ENCODE results near the gene TAF1C. TPM values are rescaled to one million over a fixed set of nuclear protein-coding genes. Genes with fewer than 3 reads are reported as not detected.

The TAF1C gene
- total and polyA plus RNA-seq, 2 of the 8 experiments (the other 6 are each of a cell fraction or from before 2014, with no cell fraction given): 44.6 to 63.8 TPM

DNA sequence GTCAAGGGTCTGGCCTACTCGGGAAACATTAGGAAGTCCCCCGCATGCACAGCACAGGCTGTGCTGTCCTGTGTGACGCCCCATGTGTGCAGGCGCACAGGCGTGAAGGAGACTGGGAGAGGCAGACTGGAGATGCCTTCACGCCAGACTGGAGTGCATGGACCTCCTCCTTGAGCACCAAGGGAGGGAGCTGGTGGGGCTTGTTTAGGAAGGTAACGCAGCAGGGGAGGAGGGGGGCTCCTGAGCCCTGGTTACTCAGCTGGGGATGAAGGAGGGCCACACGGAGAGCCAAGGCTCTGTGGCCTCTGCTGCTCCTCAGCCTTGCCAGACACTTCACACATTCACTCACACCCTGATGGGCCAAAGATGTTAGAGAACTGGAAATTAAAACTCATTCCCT lies 49.6 kb downstream of the TAF1C start (continued):
- TF ChIP-seq, protein P1, sequence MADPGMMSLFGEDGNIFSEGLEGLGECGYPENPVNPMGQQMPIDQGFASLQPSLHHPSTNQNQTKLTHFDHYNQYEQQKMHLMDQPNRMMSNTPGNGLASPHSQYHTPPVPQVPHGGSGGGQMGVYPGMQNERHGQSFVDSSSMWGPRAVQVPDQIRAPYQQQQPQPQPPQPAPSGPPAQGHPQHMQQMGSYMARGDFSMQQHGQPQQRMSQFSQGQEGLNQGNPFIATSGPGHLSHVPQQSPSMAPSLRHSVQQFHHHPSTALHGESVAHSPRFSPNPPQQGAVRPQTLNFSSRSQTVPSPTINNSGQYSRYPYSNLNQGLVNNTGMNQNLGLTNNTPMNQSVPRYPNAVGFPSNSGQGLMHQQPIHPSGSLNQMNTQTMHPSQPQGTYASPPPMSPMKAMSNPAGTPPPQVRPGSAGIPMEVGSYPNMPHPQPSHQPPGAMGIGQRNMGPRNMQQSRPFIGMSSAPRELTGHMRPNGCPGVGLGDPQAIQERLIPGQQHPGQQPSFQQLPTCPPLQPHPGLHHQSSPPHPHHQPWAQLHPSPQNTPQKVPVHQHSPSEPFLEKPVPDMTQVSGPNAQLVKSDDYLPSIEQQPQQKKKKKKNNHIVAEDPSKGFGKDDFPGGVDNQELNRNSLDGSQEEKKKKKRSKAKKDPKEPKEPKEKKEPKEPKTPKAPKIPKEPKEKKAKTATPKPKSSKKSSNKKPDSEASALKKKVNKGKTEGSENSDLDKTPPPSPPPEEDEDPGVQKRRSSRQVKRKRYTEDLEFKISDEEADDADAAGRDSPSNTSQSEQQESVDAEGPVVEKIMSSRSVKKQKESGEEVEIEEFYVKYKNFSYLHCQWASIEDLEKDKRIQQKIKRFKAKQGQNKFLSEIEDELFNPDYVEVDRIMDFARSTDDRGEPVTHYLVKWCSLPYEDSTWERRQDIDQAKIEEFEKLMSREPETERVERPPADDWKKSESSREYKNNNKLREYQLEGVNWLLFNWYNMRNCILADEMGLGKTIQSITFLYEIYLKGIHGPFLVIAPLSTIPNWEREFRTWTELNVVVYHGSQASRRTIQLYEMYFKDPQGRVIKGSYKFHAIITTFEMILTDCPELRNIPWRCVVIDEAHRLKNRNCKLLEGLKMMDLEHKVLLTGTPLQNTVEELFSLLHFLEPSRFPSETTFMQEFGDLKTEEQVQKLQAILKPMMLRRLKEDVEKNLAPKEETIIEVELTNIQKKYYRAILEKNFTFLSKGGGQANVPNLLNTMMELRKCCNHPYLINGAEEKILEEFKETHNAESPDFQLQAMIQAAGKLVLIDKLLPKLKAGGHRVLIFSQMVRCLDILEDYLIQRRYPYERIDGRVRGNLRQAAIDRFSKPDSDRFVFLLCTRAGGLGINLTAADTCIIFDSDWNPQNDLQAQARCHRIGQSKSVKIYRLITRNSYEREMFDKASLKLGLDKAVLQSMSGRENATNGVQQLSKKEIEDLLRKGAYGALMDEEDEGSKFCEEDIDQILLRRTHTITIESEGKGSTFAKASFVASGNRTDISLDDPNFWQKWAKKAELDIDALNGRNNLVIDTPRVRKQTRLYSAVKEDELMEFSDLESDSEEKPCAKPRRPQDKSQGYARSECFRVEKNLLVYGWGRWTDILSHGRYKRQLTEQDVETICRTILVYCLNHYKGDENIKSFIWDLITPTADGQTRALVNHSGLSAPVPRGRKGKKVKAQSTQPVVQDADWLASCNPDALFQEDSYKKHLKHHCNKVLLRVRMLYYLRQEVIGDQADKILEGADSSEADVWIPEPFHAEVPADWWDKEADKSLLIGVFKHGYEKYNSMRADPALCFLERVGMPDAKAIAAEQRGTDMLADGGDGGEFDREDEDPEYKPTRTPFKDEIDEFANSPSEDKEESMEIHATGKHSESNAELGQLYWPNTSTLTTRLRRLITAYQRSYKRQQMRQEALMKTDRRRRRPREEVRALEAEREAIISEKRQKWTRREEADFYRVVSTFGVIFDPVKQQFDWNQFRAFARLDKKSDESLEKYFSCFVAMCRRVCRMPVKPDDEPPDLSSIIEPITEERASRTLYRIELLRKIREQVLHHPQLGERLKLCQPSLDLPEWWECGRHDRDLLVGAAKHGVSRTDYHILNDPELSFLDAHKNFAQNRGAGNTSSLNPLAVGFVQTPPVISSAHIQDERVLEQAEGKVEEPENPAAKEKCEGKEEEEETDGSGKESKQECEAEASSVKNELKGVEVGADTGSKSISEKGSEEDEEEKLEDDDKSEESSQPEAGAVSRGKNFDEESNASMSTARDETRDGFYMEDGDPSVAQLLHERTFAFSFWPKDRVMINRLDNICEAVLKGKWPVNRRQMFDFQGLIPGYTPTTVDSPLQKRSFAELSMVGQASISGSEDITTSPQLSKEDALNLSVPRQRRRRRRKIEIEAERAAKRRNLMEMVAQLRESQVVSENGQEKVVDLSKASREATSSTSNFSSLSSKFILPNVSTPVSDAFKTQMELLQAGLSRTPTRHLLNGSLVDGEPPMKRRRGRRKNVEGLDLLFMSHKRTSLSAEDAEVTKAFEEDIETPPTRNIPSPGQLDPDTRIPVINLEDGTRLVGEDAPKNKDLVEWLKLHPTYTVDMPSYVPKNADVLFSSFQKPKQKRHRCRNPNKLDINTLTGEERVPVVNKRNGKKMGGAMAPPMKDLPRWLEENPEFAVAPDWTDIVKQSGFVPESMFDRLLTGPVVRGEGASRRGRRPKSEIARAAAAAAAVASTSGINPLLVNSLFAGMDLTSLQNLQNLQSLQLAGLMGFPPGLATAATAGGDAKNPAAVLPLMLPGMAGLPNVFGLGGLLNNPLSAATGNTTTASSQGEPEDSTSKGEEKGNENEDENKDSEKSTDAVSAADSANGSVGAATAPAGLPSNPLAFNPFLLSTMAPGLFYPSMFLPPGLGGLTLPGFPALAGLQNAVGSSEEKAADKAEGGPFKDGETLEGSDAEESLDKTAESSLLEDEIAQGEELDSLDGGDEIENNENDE (IDR thresholded peaks at IDR 0.05; ENCODE audit: insufficient replicate concordance, low read length): no peak
- TF ChIP-seq EGR1 (IDR thresholded peaks at IDR 0.05; ENCODE audit: borderline replicate concordance, low read depth, low read length): no peak
- no peak for TF ChIP-seq SIRT6 (IDR thresholded peaks at IDR 0.05; ENCODE audit: low read length)
- no peak for TF ChIP-seq JUN (IDR thresholded peaks at IDR 0.05; ENCODE audit: low read depth, low read length)
- no peak for TF ChIP-seq SP2 (IDR thresholded peaks at IDR 0.05; ENCODE audit: low read length)
